GM04504 (cell line): ENCODE measurements around the gene ADGRB3.

ENCODE experiments used
- DNase-seq: peaks from one replicate; pipeline ENCODE4 v3.0.0-alpha.2; 2012; ENCODE audit warnings: low read depth

ADGRB3 gene

DNA sequence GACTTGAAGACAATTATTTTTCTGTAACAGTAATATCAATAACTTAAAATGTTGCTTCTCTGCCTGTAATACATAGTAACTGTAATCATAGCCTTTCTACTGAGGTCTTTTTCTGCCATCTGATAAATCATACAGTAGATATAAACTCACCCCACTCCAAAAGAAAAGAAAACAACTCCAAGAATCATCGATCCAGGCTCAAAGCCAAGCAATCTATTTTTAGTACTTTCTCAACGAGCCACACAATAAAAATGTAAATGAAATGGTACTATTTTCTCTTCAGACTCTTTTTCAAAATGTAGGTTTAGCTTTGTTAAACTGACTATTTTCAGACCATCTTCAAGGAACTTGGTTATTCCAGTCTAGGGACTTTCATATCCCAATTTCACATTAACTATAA, 493.3 kb downstream of the ADGRB3 start:
- no peak for DNase-seq

DNA sequence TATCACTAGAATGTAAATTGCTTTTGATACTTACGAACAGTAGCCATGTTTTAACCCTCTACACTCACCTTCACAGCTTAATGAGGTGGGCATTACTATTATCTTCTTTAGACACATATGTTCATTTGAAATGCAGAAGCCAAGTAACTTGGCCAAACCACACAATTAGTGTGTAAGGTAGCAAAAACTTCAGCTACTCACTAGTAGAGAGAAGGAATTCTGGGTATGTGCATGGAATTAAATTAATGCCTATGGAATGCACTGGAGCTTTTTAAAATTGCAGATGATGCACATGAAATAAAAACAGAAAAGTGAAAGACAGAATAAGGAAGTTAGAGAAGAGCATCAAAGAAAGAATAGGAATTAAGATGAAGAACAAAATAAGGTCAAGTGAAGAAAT, 494.0 kb downstream of the ADGRB3 start:
- DNase-seq: no peak

DNA sequence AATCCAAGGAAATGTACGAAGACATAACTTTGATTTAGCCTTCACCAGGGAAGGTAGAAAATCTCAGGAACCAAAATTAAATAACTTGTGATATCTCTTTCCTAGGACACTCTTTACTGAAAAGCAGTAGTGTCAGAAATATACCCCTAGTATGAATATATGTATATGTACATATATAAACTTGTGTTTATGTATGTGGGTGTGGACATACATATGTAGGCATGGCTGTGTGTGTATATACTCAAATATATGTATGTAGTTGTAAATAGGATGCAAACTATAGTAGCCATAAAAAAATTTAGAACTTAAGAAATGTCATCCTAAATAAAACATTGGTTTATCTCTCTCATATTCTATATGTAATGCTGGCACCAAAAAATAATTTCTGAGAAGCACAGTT, 500.8 kb downstream of the ADGRB3 start:
- no peak for DNase-seq

DNA sequence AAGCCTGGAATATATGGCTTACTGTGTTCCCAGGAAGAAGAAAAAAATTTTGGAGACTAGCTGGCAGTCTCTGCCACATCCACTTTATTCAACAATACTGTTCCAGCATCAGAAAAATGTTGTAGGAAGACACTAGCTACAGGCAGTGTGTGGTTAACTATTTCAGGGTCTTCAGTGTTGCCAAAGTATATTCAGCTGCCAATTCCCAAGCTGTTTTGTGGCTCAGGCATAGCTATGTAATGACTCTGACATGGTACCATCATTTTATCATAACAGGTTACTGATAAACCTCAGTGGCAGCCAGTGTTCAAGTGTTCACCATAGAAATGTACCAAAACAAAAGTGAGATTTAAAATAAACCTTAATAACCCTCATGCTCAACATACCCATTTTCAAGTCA, 503.1 kb downstream of the ADGRB3 start:
- no peak for DNase-seq

DNA sequence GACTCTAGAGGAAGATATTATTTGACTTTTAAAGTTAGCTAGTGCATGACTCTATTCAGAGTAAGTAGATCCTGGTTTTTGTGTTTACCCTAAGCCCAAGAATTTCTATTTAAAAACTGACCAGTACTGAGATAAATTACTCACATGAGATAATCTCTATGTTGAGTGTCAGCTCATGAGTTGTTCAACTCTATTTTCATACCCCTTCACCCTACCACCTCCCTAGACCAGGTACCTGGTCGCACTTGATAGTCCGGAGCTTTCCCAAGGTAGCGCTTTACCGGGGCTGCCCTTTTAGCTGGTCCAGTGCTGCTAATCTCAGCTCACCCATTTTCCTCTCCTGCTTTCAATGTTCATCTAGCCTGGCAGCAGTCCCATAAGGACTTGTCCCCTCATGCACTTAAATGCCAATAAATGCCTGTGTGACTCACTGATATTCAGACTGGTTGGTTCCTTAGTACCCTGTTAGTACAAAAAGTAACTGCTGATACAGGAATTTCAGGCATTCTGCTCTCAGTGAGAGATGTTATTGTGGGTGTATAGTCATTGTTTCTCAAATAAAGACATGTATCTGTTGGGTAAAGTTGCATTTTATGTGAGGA, 503.9 kb downstream of the ADGRB3 start:
- no peak for DNase-seq

DNA sequence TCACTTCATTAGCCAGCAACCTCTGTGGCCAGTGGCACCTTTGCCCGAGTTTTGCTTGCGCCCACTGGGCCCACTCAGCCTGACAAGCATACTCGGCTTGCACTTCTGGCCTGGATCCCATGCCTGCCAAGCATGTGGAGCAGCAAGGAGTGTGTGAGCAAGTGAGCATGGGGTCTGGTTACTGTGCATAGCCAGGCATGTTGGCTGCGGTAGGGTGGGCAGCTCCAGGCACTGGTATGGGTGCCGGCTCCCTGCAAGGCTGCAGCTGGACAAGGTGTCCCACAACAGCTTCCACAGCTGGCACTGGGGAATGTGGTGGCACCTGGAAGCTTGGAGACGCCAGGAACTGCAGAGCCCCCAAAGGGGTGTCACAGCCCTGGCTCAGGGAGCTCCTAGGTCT, 510.0 kb downstream of the ADGRB3 start:
- no peak for DNase-seq

DNA sequence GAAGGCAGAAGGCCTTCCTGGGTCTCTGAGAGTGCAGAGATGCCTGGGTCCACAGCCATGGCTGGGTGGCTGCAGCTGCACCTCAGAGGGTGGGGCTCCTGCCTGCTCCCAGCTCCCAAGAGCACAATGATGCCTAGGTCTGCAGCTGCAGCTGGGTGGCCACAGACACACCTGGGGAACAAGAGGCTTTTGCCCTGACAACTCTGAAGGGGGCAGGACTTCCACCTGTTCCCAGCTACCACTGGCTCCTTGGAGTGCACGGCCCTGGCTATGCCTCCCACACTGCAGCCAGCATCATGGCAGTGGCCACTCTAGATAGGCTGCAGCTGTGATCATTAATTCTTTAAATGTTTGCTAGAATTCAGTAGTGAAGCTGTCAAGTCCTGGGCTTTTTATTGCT, 511.3 kb downstream of the ADGRB3 start:
- no peak for DNase-seq

DNA sequence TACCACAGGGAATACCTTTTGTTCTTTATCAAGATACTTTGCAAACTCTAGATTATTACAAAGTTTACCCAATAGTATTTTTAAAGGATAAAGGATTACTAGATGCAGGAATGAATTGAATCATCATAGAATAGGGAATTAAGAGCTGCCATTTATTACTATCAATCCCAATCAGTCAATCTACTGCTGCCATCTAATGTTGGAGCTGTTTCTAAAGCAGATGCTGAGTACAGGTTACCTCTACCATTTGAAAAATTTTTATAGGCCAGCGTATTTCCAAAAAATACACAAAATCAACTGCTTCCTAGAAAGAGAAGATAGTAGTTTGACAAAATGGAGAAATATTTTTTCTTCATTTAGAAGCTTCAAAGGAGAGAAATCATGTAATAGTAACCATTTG, 520.4 kb downstream of the ADGRB3 start:
- DNase-seq: no peak

DNA sequence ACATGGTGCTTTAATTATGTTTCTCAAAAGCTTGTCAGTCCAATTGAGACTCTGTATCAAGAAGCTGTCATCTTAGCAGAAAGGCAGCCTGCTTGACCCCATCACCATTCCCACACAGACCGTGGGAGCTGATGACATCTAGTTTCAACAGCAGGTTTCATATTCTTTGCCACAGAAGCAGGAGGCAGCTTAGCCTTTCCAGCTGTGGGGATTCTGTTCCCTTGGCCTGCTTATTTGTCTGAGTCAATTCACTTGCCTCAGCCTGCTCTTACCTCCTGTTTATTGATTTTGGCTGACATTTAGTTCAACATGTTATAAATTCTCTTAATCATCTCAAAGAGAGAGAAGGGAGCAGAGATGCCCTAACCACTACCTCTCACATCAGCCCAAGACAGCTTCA, 527.7 kb downstream of the ADGRB3 start:
- no peak for DNase-seq

DNA sequence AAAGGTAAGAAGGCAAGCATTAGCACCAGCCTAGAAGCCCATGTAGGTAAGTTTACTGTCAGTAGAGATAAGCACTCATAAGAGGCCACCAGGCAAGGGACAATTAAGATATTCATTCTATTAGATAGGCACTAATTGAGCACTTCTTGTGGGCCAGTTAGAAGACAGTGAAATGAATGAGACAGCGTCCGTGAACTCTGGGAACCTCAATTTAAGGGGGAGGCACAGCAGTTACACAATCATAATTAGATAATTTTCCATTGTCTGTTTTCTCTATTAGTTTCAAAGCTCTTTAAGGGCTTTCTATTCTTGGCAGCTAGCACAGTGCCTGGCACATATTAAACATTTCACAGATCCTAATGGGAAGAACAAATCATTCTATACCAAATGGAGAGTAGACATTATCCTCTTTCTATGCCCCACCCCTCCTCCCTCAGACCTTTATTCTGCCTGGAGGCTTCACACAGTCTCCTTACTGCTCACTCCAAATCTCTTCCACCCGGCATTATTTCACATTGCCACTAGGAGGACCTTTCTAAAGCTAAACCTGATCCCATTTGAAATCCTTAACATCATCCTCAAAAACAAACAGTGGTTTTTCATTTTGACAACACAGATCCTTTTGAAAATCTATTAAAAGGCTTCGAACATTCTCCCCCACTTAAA, 529.6 kb downstream of the ADGRB3 start:
- DNase-seq: no peak

DNA sequence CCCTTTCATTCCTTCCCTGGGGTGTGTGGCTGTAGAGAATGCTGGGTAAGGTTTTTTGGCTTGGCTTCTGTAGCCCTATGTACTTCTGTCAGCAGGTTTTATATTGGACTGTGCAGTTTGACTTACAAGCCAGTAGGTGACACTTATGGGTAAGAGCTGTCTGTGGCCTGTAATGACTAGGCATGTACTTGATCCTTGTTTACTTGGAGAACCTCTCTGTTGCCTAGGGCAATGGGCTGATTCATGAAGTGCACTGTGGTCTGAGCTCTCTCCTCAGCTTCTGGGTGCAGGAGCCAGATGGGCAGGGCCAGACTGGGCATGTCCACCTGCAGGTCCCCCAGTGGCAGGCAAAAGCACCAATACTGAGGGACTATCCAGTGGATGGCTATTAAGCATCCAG, 544.6 kb downstream of the ADGRB3 start:
- no peak for DNase-seq

DNA sequence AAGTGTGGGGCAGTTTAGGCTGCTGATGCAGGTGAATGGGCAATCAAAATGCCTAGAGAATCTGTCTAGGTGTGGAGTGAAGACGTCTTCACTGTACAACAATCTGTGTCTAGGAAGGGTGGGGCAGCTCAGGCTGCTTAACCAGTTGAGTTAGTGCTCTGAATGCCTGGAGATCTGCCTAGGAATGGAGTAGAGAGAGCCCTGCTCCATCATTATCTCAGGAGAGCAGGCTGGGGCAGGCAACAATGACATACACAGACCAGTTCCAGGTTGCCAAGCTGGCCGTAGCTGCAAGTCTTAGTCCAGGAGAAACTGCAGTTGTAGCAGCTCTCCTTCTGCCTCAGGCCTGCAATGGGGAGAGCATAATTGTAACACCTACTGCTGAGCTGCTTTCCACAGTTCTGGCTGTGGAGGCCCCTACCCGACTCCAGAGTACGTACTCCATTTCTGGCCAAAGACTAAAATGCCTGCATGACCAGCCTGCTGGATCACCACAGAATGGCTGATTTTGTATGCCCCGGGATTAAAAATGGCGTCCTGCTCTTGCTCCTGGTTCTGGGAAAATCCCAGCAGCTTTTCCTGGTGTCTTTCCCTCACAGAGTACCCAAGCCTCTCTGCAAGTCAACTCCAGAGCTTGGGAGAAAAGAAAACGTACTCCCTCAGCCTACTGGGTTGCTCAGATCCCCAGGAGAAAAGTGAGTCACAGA, 545.4 kb downstream of the ADGRB3 start:
- no peak for DNase-seq

DNA sequence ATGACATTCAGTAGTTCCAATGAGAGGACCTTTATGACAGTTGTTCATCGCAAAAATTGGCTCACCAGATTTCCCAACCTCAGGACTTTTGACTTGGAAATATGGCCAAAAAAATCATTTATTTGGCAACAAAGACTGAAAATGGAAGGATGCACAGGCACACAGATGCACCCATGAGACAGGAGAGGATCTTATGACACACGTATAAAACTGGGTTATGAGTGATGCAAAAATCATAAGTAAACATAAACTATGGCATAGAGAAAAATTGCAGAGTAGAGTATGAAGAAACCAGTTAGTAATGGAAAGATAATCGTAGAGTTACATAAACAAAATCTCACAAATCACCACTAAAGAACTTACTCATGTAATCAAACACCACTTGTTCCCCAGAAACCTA, 546.9 kb downstream of the ADGRB3 start:
- no peak for DNase-seq

DNA sequence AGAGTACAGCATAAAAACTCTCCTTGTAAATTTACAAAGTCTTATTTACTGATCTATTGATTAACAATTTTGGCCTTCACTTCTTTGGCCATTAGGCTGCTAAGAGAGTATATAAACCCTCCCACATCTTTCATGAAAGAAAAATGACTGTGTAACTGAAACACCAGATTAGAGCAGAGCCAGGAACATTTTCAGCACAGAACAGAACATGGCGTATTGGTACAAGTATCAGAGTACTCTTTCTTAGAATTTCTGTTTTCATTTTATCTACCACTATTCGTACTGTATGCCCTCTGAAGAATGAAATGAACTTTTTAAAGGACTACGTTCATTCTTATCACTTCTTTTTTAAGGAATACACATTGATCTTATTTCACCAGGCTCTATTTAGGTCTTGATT, 550.2 kb downstream of the ADGRB3 start:
- no peak for DNase-seq

DNA sequence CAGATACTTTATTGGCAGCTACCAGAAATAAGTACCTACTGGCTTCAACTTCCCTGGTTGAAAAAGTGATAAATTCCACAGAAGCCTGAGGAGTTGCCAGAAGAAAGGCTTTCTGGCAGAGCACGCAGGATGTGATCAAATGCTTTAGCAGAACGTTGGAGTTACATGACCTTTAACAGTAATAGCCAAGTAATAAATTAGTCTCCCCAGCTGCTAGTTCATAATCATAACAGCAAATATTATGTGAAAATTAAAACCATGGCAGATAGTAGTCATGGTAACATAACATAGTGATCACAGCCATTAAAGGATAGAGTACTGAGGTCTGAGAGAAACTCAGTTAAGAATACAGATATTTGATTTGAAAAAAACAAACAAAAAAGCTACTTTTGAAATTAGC, 567.7 kb downstream of the ADGRB3 start:
- no peak for DNase-seq

DNA sequence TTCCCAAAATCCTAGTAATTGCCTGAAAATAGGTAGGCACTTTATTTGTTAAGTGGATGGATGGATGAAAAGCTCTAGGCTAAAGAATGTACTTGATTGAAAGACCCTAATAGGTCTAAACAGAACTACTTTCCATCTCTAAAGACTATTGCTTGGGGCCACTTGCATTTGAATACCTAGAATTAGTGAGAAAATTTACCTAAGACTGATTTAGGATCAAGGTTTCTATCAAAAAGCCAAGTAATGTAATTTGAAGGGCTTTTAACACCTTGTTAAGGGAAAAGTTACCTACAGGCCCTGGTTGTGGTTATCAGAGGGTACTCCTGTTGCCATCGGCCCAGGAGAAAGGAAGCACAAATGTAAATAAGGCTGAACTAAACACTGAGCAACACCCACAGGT, 581.0 kb downstream of the ADGRB3 start:
- no peak for DNase-seq

DNA sequence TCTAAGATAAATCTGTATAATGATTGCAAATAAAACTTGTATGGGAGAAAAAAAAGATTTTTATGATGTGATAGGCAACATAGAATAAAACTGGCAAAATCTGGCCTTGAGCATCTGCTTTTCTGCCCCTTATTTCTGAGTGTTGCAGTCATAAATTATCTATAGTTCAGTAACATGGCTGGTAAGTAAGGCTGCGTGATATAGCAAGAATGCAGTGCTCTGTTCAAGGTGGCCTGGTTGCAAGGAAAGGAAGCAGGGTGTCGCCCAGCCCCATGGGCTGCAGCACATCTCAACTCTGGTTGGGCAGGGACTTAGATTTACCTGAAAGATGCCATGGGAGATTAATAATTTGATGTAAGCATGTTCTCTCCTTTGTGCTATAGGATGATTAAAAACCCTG, 582.3 kb downstream of the ADGRB3 start:
- DNase-seq: no peak

DNA sequence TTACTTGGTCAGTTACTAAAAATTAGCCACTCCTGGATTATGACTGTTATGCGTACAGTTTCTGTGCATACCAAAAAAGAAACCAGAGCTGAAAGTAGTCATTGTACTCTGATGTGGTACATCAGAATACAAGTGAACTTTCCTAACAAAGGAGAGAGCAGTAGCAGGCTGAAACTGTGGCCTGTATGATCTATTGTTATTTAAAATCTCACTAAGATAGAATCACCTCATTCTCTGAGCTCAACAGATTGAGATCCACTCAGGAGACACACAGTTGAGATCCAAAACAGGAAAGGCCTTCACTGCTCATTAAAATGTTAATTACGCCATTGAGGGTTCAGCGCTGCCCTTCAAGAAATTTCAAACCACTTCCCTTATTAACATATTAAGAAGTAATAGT, 585.3 kb downstream of the ADGRB3 start:
- no peak for DNase-seq

DNA sequence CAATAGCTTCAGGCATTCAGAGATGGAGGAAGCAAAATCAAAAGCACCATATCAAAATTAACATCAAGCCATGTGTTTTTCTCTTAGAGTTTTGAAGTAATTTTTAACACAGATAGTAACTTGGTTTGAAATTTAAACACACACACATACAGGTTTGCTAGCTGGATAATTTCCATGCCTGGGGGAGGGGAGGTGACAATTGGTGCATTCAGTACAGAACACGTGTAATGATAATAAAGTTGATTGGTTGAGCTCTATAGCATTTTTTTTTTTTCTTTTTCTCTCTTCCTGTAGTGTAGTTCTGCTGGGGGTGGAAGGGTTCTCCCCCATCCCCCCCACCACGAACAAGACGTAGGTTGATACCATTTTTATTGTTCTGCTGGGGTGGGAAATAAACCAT, 596.9 kb downstream of the ADGRB3 start:
- no peak for DNase-seq

DNA sequence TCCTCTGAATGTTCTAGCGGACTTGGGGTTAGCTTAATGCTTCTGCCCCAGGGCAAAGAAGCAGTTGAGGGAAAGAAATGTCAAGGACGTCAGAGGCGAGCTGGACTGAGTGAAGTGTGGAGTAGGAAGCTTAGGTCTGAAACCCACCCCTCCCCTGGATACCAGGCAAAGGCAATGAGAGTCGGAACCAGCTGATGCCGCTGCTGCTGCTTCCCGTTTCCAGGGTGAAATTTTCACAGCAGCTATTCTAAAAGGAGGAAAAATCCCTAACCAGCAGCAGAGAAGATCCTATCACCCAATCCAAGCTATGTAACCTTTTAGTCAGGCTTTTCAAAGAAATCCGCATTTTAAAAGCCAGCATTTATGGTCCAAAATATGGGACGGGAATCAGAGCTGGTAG, 597.4 kb downstream of the ADGRB3 start:
- no peak for DNase-seq

DNA sequence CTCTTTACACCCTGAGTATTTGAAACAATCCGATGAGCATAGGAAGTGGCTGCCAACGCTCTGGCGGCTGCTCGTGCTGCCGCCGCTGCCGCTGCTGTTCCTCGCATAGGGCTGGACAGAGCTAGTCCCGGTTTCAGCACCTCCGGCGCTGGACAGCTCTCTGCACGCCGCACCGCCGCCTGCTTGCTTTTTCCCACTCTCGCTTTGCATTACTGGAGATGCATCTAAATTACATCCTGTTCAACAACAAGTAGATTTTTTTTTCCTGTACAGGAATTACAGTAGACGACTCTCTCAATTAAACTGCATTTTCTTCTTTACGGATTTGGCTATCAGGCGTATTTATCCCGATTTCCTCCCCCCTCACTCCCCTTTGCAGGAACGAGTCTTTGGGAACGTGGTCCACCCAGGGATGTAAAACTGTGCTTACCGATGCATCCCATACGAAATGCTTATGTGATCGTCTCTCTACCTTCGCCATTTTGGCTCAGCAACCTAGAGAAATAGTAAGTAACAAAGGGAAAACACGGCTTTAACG, 597.9 kb downstream of the ADGRB3 start:
- DNase-seq: peak; percentile 15

DNA sequence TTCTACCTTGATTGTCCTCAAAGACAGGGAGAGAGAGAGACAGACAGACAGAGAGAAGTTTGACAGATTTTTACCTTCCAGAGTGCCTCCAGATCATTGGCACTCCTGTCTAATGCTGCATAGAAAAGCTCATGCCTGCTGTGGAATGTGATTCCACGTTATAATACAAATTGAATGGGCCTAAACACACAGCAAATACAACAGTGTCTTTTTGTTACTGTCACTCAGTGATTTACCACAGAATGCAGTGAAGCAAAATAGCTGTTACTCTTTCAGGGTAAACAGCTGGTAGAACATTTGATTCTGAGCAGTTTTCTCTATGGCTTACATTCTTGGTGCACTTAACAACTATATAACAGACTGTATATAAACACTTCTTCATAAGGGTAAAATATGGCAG, 603.0 kb downstream of the ADGRB3 start:
- no peak for DNase-seq

DNA sequence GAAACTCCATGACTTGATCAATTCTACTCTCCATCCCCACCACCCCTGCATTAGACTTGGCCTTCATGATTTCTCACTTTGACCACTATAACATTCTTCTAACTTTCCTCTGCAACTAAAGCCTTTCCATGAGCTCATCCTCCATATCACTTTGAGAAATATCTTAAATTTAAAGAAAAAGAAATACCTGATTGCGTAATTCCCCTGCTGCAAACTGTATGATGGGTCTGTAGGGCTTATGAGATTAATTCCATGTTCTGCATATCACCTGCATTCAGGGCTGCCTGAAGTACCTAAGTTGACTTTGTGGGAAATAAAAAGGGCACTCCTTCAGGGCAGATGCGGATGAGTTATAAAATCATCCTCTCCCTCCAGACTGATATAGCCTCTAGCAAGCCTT, 611.9 kb downstream of the ADGRB3 start:
- no peak for DNase-seq

DNA sequence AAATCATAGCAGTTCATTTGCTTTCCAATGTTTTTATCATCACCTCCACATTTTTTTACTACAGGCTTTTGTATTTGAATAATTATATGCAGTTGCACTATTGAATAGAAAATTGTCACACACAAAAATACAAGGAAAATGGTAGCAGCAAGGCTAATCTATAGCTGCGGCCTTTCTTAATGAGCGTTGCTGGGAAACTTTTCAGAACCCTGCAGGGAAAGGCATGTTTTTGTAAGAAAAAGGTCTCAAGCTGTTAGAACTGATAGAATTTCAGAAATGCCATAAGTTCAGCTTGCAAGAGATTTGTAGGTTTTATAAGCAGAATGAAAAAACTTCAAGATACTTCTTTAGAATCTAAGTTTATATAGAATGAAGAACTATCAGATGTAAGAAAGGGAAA, 625.9 kb downstream of the ADGRB3 start:
- DNase-seq: no peak
